GM12878 (cell line): ENCODE results near the gene SSH2. TPM values are rescaled to one million over a fixed set of nuclear protein-coding genes. Genes with fewer than 3 reads are reported as not detected.
A peak's percentile ranks its signal among the peaks of the same experiment; 100 is the strongest.

ENCODE experiments used
- ATAC-seq: fragments of 200-7000 bp; cut with Tn5 transposase; 3 replicates; pipeline ENCODE4 v1.9.1; 2020; ENCODE audit warnings: mild to moderate bottlenecking, moderate library complexity
- BruUV-seq: library from RNA; stranded (reverse); fragments of 400-500 nt; replicated peaks from 2 replicates; lab custom pipeline; 2021; lab: Mats Ljungman, UMichigan
- CTCF ChIA-PET: fragments of 300-600 bp; sonication (Branson Sonifier 250); formaldehyde crosslinking; extraction: SDS; loops from one replicate; lab custom pipeline; 2021; ENCODE audit warnings: inconsistent platforms; lab: Yijun Ruan, JAX
- POLR2A ChIA-PET: fragments of 350-600 bp; formaldehyde crosslinking; extraction: SDS; loops from one replicate; lab custom pipeline; 2021; ENCODE audit warnings: inconsistent platforms; lab: Charles Lee
- RAD21 ChIA-PET: fragments of 300-600 bp; sonication (Branson Sonifier 250); formaldehyde crosslinking; loops from one replicate; lab custom pipeline; 2023; ENCODE audit warnings: antibody characterized with exemption; ENCODE audit not compliant: unreplicated experiment; lab: Charles Lee
- SMC1A ChIA-PET: fragments of 300-600 bp; sonication (Branson Sonifier 250); formaldehyde crosslinking; loops from one replicate; lab custom pipeline; 2023; ENCODE audit not compliant: unreplicated experiment, uncharacterized antibody; lab: Charles Lee
- DNase-seq: peaks from one replicate; pipeline ENCODE4 v3.0.0-alpha.2; 2011; ENCODE audit warnings: low read depth, low spot score
- FAIRE-seq: peaks from 3 replicates; lab custom pipeline; 2011; peaks lifted over from hg19 to GRCh38; lab: Jason Lieb, UNC
- H2AFZ ChIP-seq: 2 replicates; pipeline ENCODE4 v1.6.0; 2011; ENCODE audit warnings: low read depth, low read length, control low read depth; ENCODE audit not compliant: control insufficient read depth
- H3K27ac ChIP-seq: 2 replicates; pipeline ENCODE4 v1.5.1; 2011; ENCODE audit warnings: control low read depth; ENCODE audit not compliant: control insufficient read depth, insufficient read depth
- H3K27me3 ChIP-seq, 2 experiments: replicated peaks in 1 of 2; 2 replicates each; pipeline versions ENCODE4 v1.6.0 to v1.6.1; 2011; ENCODE audit warnings: low read length in 1 of 2; ENCODE audit not compliant: control insufficient read depth in 2 of 2, insufficient read depth in 2 of 2
- H3K36me3 ChIP-seq, 2 experiments: 2 replicates each; pipeline ENCODE4 v1.5.1; 2011; ENCODE audit warnings: low read length in 1 of 2; ENCODE audit not compliant: control insufficient read depth in 2 of 2, insufficient read depth in 2 of 2
- H3K4me1 ChIP-seq: 2 replicates; pipeline ENCODE4 v1.6.1; 2011; ENCODE audit warnings: mild to moderate bottlenecking, low read length, moderate library complexity, mixed read lengths; ENCODE audit not compliant: control insufficient read depth, insufficient read depth
- H3K4me2 ChIP-seq: 2 replicates; pipeline ENCODE4 v1.6.0; 2011; ENCODE audit warnings: control low read depth; ENCODE audit not compliant: control insufficient read depth, insufficient read depth
- H3K4me3 ChIP-seq: fragments of 200-600 bp; sonication (generic); 2 replicates; pipeline ENCODE4 v1.5.1; 2016
- H3K79me2 ChIP-seq: 2 replicates; pipeline ENCODE4 v1.6.0; 2011; ENCODE audit warnings: low read length; ENCODE audit not compliant: control insufficient read depth, insufficient read depth
- H3K9ac ChIP-seq: 2 replicates; pipeline ENCODE4 v1.8.0; 2011; ENCODE audit warnings: low read length, control low read depth, mixed read lengths; ENCODE audit not compliant: control insufficient read depth, insufficient read depth
- H3K9me3 ChIP-seq: replicated peaks from 3 replicates; pipeline ENCODE4 v1.5.1; 2011; ENCODE audit warnings: mild to moderate bottlenecking, low read length; ENCODE audit not compliant: control insufficient read depth, insufficient read depth
- H4K20me1 ChIP-seq: 2 replicates; pipeline ENCODE4 v1.6.0; 2011; ENCODE audit not compliant: control insufficient read depth, insufficient read depth
- CBFB ChIP-seq: IDR thresholded peaks from 2 replicates; pipeline ENCODE4 v1.6.1; 2016; ENCODE audit warnings: antibody characterized with exemption, low read depth
- EGR1 ChIP-seq, 2 experiments: IDR thresholded peaks; 1 replicate in 1 of 2; 2 replicates in 1 of 2; pipeline ENCODE4 v1.6.1; 2011 to 2012; ENCODE audit warnings: low read depth in 2 of 2, low read length in 2 of 2, borderline replicate concordance in 1 of 2, mild to moderate bottlenecking in 1 of 2, moderate library complexity in 1 of 2
- SIN3A ChIP-seq: IDR thresholded peaks from 2 replicates; pipeline ENCODE4 v1.6.1; 2012; ENCODE audit warnings: low read depth, low read length, improper control_type of control experiment
- SPI1 ChIP-seq: IDR thresholded peaks from 2 replicates; pipeline ENCODE4 v1.6.1; 2011; ENCODE audit warnings: low read depth, mild to moderate bottlenecking, low read length, moderate library complexity, borderline replicate concordance; ENCODE audit not compliant: insufficient read depth
- STAT3 ChIP-seq: IDR thresholded peaks from 2 replicates; pipeline ENCODE4 v1.6.1; 2011; ENCODE audit warnings: low read depth, low read length, improper control_type of control experiment
- YBX1 ChIP-seq: fragments of 450-650 bp; IDR thresholded peaks from 2 replicates; pipeline ENCODE4 v1.6.1; 2016; ENCODE audit warnings: antibody characterized with exemption
- ZBTB33 ChIP-seq: fragments of 450-650 bp; IDR thresholded peaks from 2 replicates; pipeline ENCODE4 v1.6.1; 2017; ENCODE audit warnings: mild to moderate bottlenecking
- WGBS: methylation state at CpG from one replicate; pipeline ENCODE4 v1.1.6; 2016; ENCODE audit warnings: low lambda C conversion rate; ENCODE audit not compliant: insufficient replicate concordance, insufficient coverage; ENCODE audit errors: missing lambda C conversion rate; 5-methylcytosine and 5-hydroxymethylcytosine counted together
- in situ Hi-C: fragments of 300-500 bp; cut with MboI; formaldehyde crosslinking; loops from 9 replicates; pipeline ENCODE4 v1.14.3; 2018; ENCODE audit warnings: mixed read lengths
- intact Hi-C: fragments of 100-400 bp; cut with micrococcal nuclease; formaldehyde crosslinking; loops from one replicate; pipeline ENCODE4 v1.14.2; 2022; ENCODE audit not compliant: unreplicated experiment
- polyA plus RNA-seq, 11 experiments: library from polyadenylated mRNA; depleted of rRNA in 4 of 11; unstranded in 6 of 11; stranded (reverse) in 5 of 11; fragments of >200 nt; fragmentation: Nextera tagmentation in 4 of 11; fragmentation: Illumina TruSeq in 1 of 11; extraction: Ambion mirVana in 4 of 11; extraction: Trizol in 1 of 11; gene quantifications; 1 replicate in 1 of 11; 2 replicates in 10 of 11; pipeline versions ENCODE4 v1.2.1 to v1.2.3, GENCODE V29; 2011 to 2016; ENCODE audit warnings: inconsistent platforms in 2 of 11, missing spikeins in 2 of 11, low read depth in 1 of 11
- total RNA-seq, 4 experiments: library from RNA; depleted of rRNA in 3 of 4; stranded (reverse); fragments of >200 nt in 3 of 4; fragmentation: Illumina TruSeq in 1 of 4; extraction: Trizol in 1 of 4; gene quantifications; 2 replicates each; pipeline versions ENCODE4 v1.2.1 to v1.2.3, GENCODE V29; 2013 to 2021
- TF ChIP-seq, protein P1 (sequence below): IDR thresholded peaks from 2 replicates; pipeline ENCODE4 v1.6.1; 2012; ENCODE audit warnings: low read depth, low read length, improper control_type of control experiment

Gene SSH2
- total and polyA plus RNA-seq, 10 of the 15 experiments (the other 5 are each of a cell fraction or from before 2014, with no cell fraction given), result 9.3 to 65.9 (median 34.0) TPM

DNA sequence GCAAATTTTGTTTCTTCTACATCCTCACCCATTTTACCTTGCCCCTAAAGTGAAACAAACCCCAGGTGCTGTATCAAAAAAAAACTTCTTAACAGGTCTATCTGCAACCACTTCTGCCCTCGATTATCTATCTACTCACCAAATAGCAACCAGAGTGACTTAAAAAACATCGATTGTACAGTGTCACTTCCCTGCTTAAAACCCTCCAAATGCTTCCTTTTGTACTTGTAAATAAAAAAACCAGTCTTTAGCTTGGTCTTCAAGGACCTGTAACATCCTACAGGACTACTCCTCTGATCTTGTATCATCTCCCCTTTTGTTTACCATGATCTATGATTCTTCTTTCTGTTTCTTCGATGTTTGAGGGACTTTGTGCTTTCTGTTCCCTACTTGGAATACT is 224.6 kb downstream of the SSH2 start:
- 3% methylated on average over 3 of the region's 3 CpGs for WGBS
- SMC1A ChIA-PET, result interaction anchor here (0.9 to 11.8 kb wide), 28 partner anchors 12 to 226 kb away, joined by 3 to 224 read pairs (median 7); no protein-coding TSS in a partner anchor
- Histone ChIP-seq H3K4me1 (peaks cover 29% of the 10 kb centered on the region), H3K27ac (peak overlapping the region; percentile 91), H3K79me2 (peaks cover 50% of the 10 kb centered on the region)
- CTCF ChIA-PET, result interaction anchor here (0.9 to 4.9 kb wide), 17 partner anchors 10 to 226 kb away, joined by 3 to 50 read pairs (median 5); no protein-coding TSS in a partner anchor
- in situ Hi-C loops, result no loop called here
- TF ChIP-seq CBFB, result no peak
- TF ChIP-seq SPI1, result 0 out of 2 replicates have a peak, but pooled peaks have one; percentile 3
- TF ChIP-seq YBX1, result no peak
- TF ChIP-seq, all 136 proteins: peak for 1
- ATAC-seq (peak; percentile 7; the same call in 2 of the 3 replicates), FAIRE-seq (no peak), DNase-seq (no peak)
- H3K9me3 ChIP-seq, result no peaks in the 10 kb centered on the region
- intact Hi-C loops, result no loop called here
- peaks cover 3 to 11% of the 10 kb centered on the region in 2 experiments for H3K36me3 ChIP-seq
- ChIA-PET POLR2A (interaction anchor here (0.6 to 4.8 kb wide), 15 partner anchors 10 to 405 kb away, joined by 3 to 87 read pairs (median 4); no protein-coding TSS in a partner anchor), RAD21 (interaction anchor here (0.7 to 7.8 kb wide), 21 partner anchors 8 to 226 kb away, joined by 3 to 141 read pairs (median 6); no protein-coding TSS in a partner anchor)
- peak overlapping the region; percentile 43; the same call in 1 of the 2 replicates for H3K4me3 ChIP-seq
- no peaks in the 10 kb centered on the region for H4K20me1 ChIP-seq
- no TSS peak for BruUV-seq
- H3K4me2 ChIP-seq, result peak overlapping the region; percentile 82
- H3K27me3 ChIP-seq, result no peaks in the 10 kb centered on the region
- peak overlapping the region; percentile 49 for H2AFZ ChIP-seq
- H3K9ac ChIP-seq, result peak overlapping the region; percentile 61; the same call in 1 of the 2 replicates

- peaks cover 11% of the 10 kb centered on the region for H3K79me2 ChIP-seq
- ChIA-PET RAD21 (interaction anchor here (0.5 to 2.2 kb wide), 10 partner anchors 18 to 232 kb away, joined by 3 to 7 read pairs (median 5); partner anchors contain the start of gene SSH2), POLR2A (interaction anchor here (0.6 to 1.7 kb wide), 3 partner anchors 18 to 170 kb away, joined by 3 to 7 read pairs (median 4); no protein-coding TSS in a partner anchor), CTCF (interaction anchor here (0.6 to 3.4 kb wide), 12 partner anchors 18 to 407 kb away, joined by 3 to 18 read pairs (median 3); no protein-coding TSS in a partner anchor), SMC1A (interaction anchor here (0.7 to 2.6 kb wide), 12 partner anchors 10 to 80 kb away, joined by 3 to 20 read pairs (median 6); no protein-coding TSS in a partner anchor)
- H3K27me3 ChIP-seq, result no peaks in the 10 kb centered on the region
- no peak overlapping the region for H2AFZ ChIP-seq
- no peak overlapping the region for H3K4me2 ChIP-seq
- no peaks in the 10 kb centered on the region for H3K9me3 ChIP-seq
- no peak overlapping the region for H3K9ac ChIP-seq
- no peak overlapping the region for H3K4me3 ChIP-seq
- BruUV-seq, result TSS peak; percentile 27
- no peak overlapping the region for H3K27ac ChIP-seq
- whole genome bisulfite sequencing, result 100% methylated on average over 2 of the region's 2 CpGs
- no peaks in the 10 kb centered on the region for H4K20me1 ChIP-seq
- peaks cover under 1% of the 10 kb centered on the region; the same call in 1 of the 2 replicates for H3K4me1 ChIP-seq
- DNase-seq (no peak), ATAC-seq (no peak), FAIRE-seq (no peak)
- H3K36me3 ChIP-seq, result peaks cover 4 to 32% of the 10 kb centered on the region in 2 experiments
- in situ Hi-C loops, result no loop called here
- intact Hi-C loops, result no loop called here
- TF ChIP-seq EGR1 (IDR thresholded peaks at IDR 0.05; ENCODE audit: borderline replicate concordance in 1 of 2, low read depth in 2 of 2, low read length in 2 of 2), result no peak
- no peak for TF ChIP-seq STAT3
- no peak for TF ChIP-seq ZBTB33
- TF ChIP-seq, protein P1, sequence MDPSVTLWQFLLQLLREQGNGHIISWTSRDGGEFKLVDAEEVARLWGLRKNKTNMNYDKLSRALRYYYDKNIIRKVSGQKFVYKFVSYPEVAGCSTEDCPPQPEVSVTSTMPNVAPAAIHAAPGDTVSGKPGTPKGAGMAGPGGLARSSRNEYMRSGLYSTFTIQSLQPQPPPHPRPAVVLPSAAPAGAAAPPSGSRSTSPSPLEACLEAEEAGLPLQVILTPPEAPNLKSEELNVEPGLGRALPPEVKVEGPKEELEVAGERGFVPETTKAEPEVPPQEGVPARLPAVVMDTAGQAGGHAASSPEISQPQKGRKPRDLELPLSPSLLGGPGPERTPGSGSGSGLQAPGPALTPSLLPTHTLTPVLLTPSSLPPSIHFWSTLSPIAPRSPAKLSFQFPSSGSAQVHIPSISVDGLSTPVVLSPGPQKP, result no peak
- no peak for TF ChIP-seq SIN3A
These were observed 230.7 kb downstream of the SSH2 start for GRCh38 chr17:29699283-29699682.
